K562 (cell line): ENCODE measurements around the gene UBALD2. TPM values are rescaled to one million over a fixed set of nuclear protein-coding genes. Genes with fewer than 3 reads are reported as not detected.

Source experiments
- ATAC-seq: fragments of 200-7000 bp; cut with Tn5 transposase; 3 replicates; pipeline ENCODE4 v1.9.1; 2020; ENCODE audit warnings: moderate library complexity
- BruUV-seq: library from RNA; stranded (reverse); fragments of 400-500 nt; replicated peaks from 2 replicates; lab custom pipeline; 2021; lab: Mats Ljungman, UMichigan
- CTCF ChIA-PET: fragments of 300-600 bp; formaldehyde crosslinking; extraction: SDS; loops from one replicate; lab custom pipeline; 2021; ENCODE audit warnings: low intra/inter-chr PET ratio; lab: Yijun Ruan, JAX
- POLR2A ChIA-PET: fragments of 300-600, 350-650 bp; sonication (Branson Sonifier 250); formaldehyde crosslinking; extraction: SDS; loops from one replicate; lab custom pipeline; 2021; ENCODE audit warnings: antibody characterized with exemption, inconsistent platforms; lab: Yijun Ruan, JAX
- DNase-seq, 4 experiments: peaks; one replicate each; pipeline versions ENCODE4 v3.0.0 to v3.0.0-alpha.2; 2011 to 2018; ENCODE audit warnings: low spot score in 3 of 4, mixed read lengths in 3 of 4; ENCODE audit errors: extremely low read depth in 1 of 4
- FAIRE-seq: peaks from 2 replicates; lab custom pipeline; 2011; peaks lifted over from hg19 to GRCh38; lab: Jason Lieb, UNC
- H2AFZ ChIP-seq: 2 replicates; pipeline ENCODE4 v1.6.0; 2011; ENCODE audit warnings: low read depth, low read length, control low read depth, inconsistent platforms
- H3K27ac ChIP-seq: fragments of 200-600 bp; 3 replicates; pipeline ENCODE4 v1.8.0; 2011; ENCODE audit warnings: low read depth, mild to moderate bottlenecking, control low read depth, inconsistent platforms, low read length, moderate library complexity, mixed read lengths; ENCODE audit errors: extremely low read depth
- H3K27me3 ChIP-seq, 2 experiments: fragments of 300-600 bp in 1 of 2; 2 replicates in 1 of 2; 3 replicates in 1 of 2; pipeline versions ENCODE4 v1.6.0 to v1.8.0; 2011; ENCODE audit warnings: inconsistent platforms in 2 of 2, low read length in 2 of 2, mild to moderate bottlenecking in 1 of 2, mixed read lengths in 1 of 2, moderate library complexity in 1 of 2; ENCODE audit not compliant: control insufficient read depth in 2 of 2, insufficient read depth in 2 of 2
- H3K36me3 ChIP-seq: fragments of 300-600 bp; 3 replicates; pipeline ENCODE4 v1.8.0; 2011; ENCODE audit warnings: mild to moderate bottlenecking, low read length, inconsistent platforms; ENCODE audit not compliant: control insufficient read depth, insufficient read depth
- H3K4me1 ChIP-seq, 2 experiments: fragments of 200-600 bp in 1 of 2; replicated peaks in 1 of 2; 2 replicates in 1 of 2; 3 replicates in 1 of 2; pipeline versions ENCODE4 v1.5.1 to v1.8.0; 2011; ENCODE audit warnings: inconsistent platforms in 2 of 2, low read length in 2 of 2, mild to moderate bottlenecking in 1 of 2, mixed read lengths in 1 of 2, moderate library complexity in 1 of 2; ENCODE audit not compliant: control insufficient read depth in 2 of 2, insufficient read depth in 2 of 2
- H3K4me2 ChIP-seq: 2 replicates; pipeline ENCODE4 v1.6.1; 2011; ENCODE audit warnings: low read length, control low read depth, inconsistent platforms, mixed read lengths; ENCODE audit not compliant: insufficient read depth
- H3K4me3 ChIP-seq: fragments of 200-600 bp; sonication (generic), shearing (Covaris generic); 2 replicates; pipeline ENCODE4 v1.5.1; 2016; ENCODE audit warnings: control low read depth, inconsistent platforms
- H3K79me2 ChIP-seq: fragments of 200-600 bp; 3 replicates; pipeline ENCODE4 v1.8.0; 2011; ENCODE audit warnings: low read length, inconsistent platforms; ENCODE audit not compliant: control insufficient read depth, insufficient read depth
- H3K9ac ChIP-seq, 2 experiments: 2 replicates each; pipeline versions ENCODE4 v1.6.0 to v1.6.1; 2011; ENCODE audit warnings: low read depth in 2 of 2, low read length in 2 of 2, control low read depth in 1 of 2, inconsistent platforms in 1 of 2, mild to moderate bottlenecking in 1 of 2, mixed read lengths in 1 of 2; ENCODE audit not compliant: insufficient read depth in 1 of 2
- H3K9me1 ChIP-seq: one replicate; pipeline ENCODE4 v1.6.0; 2011; ENCODE audit warnings: inconsistent platforms, mild to moderate bottlenecking, low read length, moderate library complexity; ENCODE audit not compliant: control insufficient read depth, insufficient read depth
- H3K9me3 ChIP-seq: replicated peaks from 2 replicates; pipeline ENCODE4 v1.5.1; 2011; ENCODE audit warnings: low read depth, low read length, inconsistent platforms; ENCODE audit not compliant: control insufficient read depth, insufficient read depth
- H4K20me1 ChIP-seq: replicated peaks from 2 replicates; pipeline ENCODE4 v1.6.1; 2011; ENCODE audit warnings: low read length, inconsistent platforms, mixed read lengths; ENCODE audit not compliant: control insufficient read depth, insufficient read depth
- EHMT2 ChIP-seq: fragments of 450-650 bp; IDR thresholded peaks from 2 replicates; pipeline ENCODE4 v1.6.1; 2018; ENCODE audit warnings: antibody characterized with exemption
- ESRRB ChIP-seq: fragments of 250-450 bp; sonication (Bioruptor Pico); IDR thresholded peaks from 2 replicates; pipeline ENCODE4 v1.5.0; 2020; ENCODE audit warnings: mild to moderate bottlenecking, moderate library complexity, borderline replicate concordance
- ETV1 ChIP-seq: fragments of 450-650 bp; conservative IDR thresholded peaks from 2 replicates; pipeline ENCODE4 v1.6.1; 2016; ENCODE audit warnings: missing genetic modification characterization, control low read depth, low read depth, missing compliant biosample characterization
- FOSL1 ChIP-seq: fragments of 200-800 bp; sonication (Bioruptor generic); conservative IDR thresholded peaks from 2 replicates; pipeline ENCODE4 v1.6.1; 2016; ENCODE audit warnings: missing genetic modification characterization, missing compliant biosample characterization
- KAT7 ChIP-seq: sonication (generic); formaldehyde crosslinking; IDR thresholded peaks from 2 replicates; pipeline ENCODE4 v1.8.0; 2022; ENCODE audit warnings: missing genetic modification reagents, mild to moderate bottlenecking, borderline replicate concordance
- MXD1 ChIP-seq: fragments of 250-450 bp; sonication (Bioruptor Pico); IDR thresholded peaks from 2 replicates; pipeline ENCODE4 v1.8.0; 2021; ENCODE audit warnings: borderline replicate concordance, mild to moderate bottlenecking, moderate library complexity; ENCODE audit not compliant: poor library complexity, severe bottlenecking
- PPARD ChIP-seq: fragments of 250-450 bp; sonication (Bioruptor Pico); IDR thresholded peaks from 2 replicates; pipeline ENCODE4 v1.8.0; 2022; ENCODE audit warnings: inconsistent platforms, mild to moderate bottlenecking, moderate library complexity
- PTBP1 ChIP-seq: fragments of 200-400 bp; formaldehyde crosslinking; IDR thresholded peaks from 2 replicates; pipeline ENCODE4 v1.6.1; 2017; ENCODE audit warnings: low read depth, low read length
- RBM34 ChIP-seq: fragments of 200-400 bp; formaldehyde crosslinking; IDR thresholded peaks from 2 replicates; pipeline ENCODE4 v1.6.1; 2018; ENCODE audit warnings: low read length, borderline replicate concordance; ENCODE audit not compliant: insufficient read depth
- TAF9B ChIP-seq: fragments of 450-650 bp; IDR thresholded peaks from 2 replicates; pipeline ENCODE4 v1.6.1; 2018; ENCODE audit warnings: mild to moderate bottlenecking; ENCODE audit not compliant: partially characterized antibody
- TEAD4 ChIP-seq, 2 experiments: sonication (generic) in 1 of 2; formaldehyde crosslinking in 1 of 2; IDR thresholded peaks; 2 replicates each; pipeline versions ENCODE4 v1.6.1 to v1.8.0; 2012 to 2022; ENCODE audit warnings: borderline replicate concordance in 1 of 2, inconsistent platforms in 1 of 2, low read length in 1 of 2, mild to moderate bottlenecking in 1 of 2, missing genetic modification reagents in 1 of 2
- USF1 ChIP-seq: sonication (generic); formaldehyde crosslinking; IDR thresholded peaks from 2 replicates; pipeline ENCODE4 v1.9.0; 2022; ENCODE audit warnings: mild to moderate bottlenecking, missing genetic modification reagents
- ZBTB9 ChIP-seq: fragments of 450-650 bp; formaldehyde crosslinking; IDR thresholded peaks from 2 replicates; pipeline ENCODE4 v1.4.0; 2020; ENCODE audit warnings: mild to moderate bottlenecking, moderate library complexity
- ZNF277 ChIP-seq: fragments of 250-450 bp; sonication (Bioruptor Pico); IDR thresholded peaks from 2 replicates; pipeline ENCODE4 v1.8.0; 2022; ENCODE audit warnings: inconsistent platforms, mild to moderate bottlenecking, moderate library complexity, borderline replicate concordance
- ZNF408 ChIP-seq: fragments of 250-450 bp; sonication (Bioruptor Pico); IDR thresholded peaks from 2 replicates; pipeline ENCODE4 v1.4.0; 2020; ENCODE audit warnings: low read depth, mild to moderate bottlenecking, moderate library complexity
- WGBS: fragments of 100-300 bp; shearing (Covaris generic); methylation state at CpG from one replicate; pipeline ENCODE4 v1.1.6; 2016; ENCODE audit warnings: low coverage, mixed read lengths; ENCODE audit not compliant: insufficient coverage; ENCODE audit errors: missing lambda C conversion rate; 5-methylcytosine and 5-hydroxymethylcytosine counted together
- in situ Hi-C: fragments of 300-500 bp; cut with MboI; formaldehyde crosslinking; loops from 4 replicates; pipeline ENCODE4 v1.15.0; 2018; ENCODE audit warnings: inconsistent platforms, mixed read lengths
- intact Hi-C: fragments of 100-400 bp; cut with micrococcal nuclease; formaldehyde crosslinking; loops from 2 replicates; pipeline ENCODE4 v1.14.2; 2022
- polyA plus RNA-seq, 8 experiments: library from polyadenylated mRNA; depleted of rRNA in 4 of 8; stranded (reverse) in 5 of 8; unstranded in 3 of 8; fragments of >200 nt; fragmentation: Nextera tagmentation in 2 of 8; fragmentation: Illumina TruSeq in 1 of 8; extraction: Ambion mirVana in 2 of 8; extraction: Trizol in 1 of 8; gene quantifications; 2 replicates each; pipeline versions ENCODE4 v1.2.1 to v1.2.3, GENCODE V29; 2011 to 2014; ENCODE audit warnings: inconsistent platforms in 1 of 8, missing spikeins in 1 of 8
- total RNA-seq, 7 experiments: library from RNA; depleted of rRNA in 6 of 7; stranded (reverse); fragments of >200 nt in 6 of 7; fragmentation: Illumina TruSeq in 2 of 7; extraction: Trizol in 2 of 7; gene quantifications; 2 replicates each; pipeline versions ENCODE4 v1.2.1 to v1.2.3, GENCODE V29; 2011 to 2021; ENCODE audit warnings: low replicate concordance in 1 of 7

The UBALD2 gene
- total and polyA plus RNA-seq, 9 of the 15 experiments (the other 6 are each of a cell fraction or from before 2014, with no cell fraction given): 2.3 to 94.1 (median 25.3) TPM

- TF ChIP-seq ESRRB: no peak
- no peak for TF ChIP-seq RBM34
- TF ChIP-seq KAT7 (CRISPR knock-in tag): no peak
Observed at GRCh38 chr17:76217081-76217480, 48.1 kb upstream of the UBALD2 start (continued).

- BruUV-seq: no TSS peak
- intact Hi-C loops: loop anchor here (5.0 kb wide), 1 partner anchor 33 kb away; no protein-coding TSS in a partner anchor
- Histone ChIP-seq H3K9ac (peak overlapping the region in 1 of 2 experiments; percentile 32; a peak in 1 of 4 replicates), H4K20me1 (no peaks in the 10 kb centered on the region), H3K4me1 (peaks cover 4 to 33% of the 10 kb centered on the region in 2 experiments), H3K79me2 (peaks cover 73% of the 10 kb centered on the region), H3K9me1 (no peaks in the 10 kb centered on the region), H3K4me2 (peak overlapping the region; percentile 37), H3K27me3 (no peaks in the 10 kb centered on the region), H2AFZ (0 out of 2 replicates have a peak overlapping the region, but pooled peaks have one; percentile 20), H3K27ac (peak overlapping the region; percentile 54; the same call in 2 of the 3 replicates), H3K4me3 (no peak overlapping the region), H3K36me3 (peaks cover 5% of the 10 kb centered on the region; the same call in 1 of the 3 replicates), H3K9me3 (no peaks in the 10 kb centered on the region)
- DNase-seq (peak in 2 of 4 experiments; percentile 52 to 73), ATAC-seq (peak; percentile 69), FAIRE-seq (peak; percentile 78)
- in situ Hi-C loops: no loop called here
- ChIA-PET CTCF (interaction anchor here (0.5 kb wide), 1 partner anchor 239 kb away, joined by 3 read pairs; no protein-coding TSS in a partner anchor), POLR2A (interaction anchor here (0.9 to 1.4 kb wide), 4 partner anchors 16 to 49 kb away, joined by 4 to 5 read pairs (median 4); no protein-coding TSS in a partner anchor)
- 39% methylated on average over 7 of the region's 7 CpGs for WGBS
- TF ChIP-seq ZBTB9 (CRISPR knock-in tag) (peak; percentile 51; the same call in 1 of the 2 replicates), EHMT2 (no peak), TEAD4 (IDR thresholded peaks at IDR 0.05; ENCODE audit: low read length) (peak; percentile 74), TEAD4 (CRISPR knock-in tag; IDR thresholded peaks at IDR 0.05; ENCODE audit: borderline replicate concordance) (no peak), USF1 (CRISPR knock-in tag) (no peak), PPARD (CRISPR knock-in tag) (no peak), PTBP1 (no peak), TAF9B (no peak), FOSL1 (no peak; the same call in 1 of the 2 replicates), MXD1 (CRISPR knock-in tag) (no peak), ETV1 (tag) (0 out of 2 replicates have a peak, but pooled peaks have one; percentile 14), ZNF408 (no peak), ZNF277 (CRISPR knock-in tag) (no peak)
Observed at GRCh38 chr17:76219670-76220383, 45.3 kb upstream of the UBALD2 start.
